Hepatocyte (in vitro differentiated cells): ENCODE measurements around the gene SUPT20HL2.

ENCODE experiments used
- CTCF ChIP-seq: fragments of 200-600 bp; sonication (generic); IDR thresholded peaks from 2 replicates; pipeline ENCODE4 v1.5.1; 2016; ENCODE audit warnings: antibody characterized with exemption, mild to moderate bottlenecking; ENCODE audit not compliant: poor library complexity
- EZH2 ChIP-seq: fragments of 200-600 bp; sonication (generic); IDR thresholded peaks from 2 replicates; pipeline ENCODE4 v1.6.1; 2016; ENCODE audit warnings: antibody characterized with exemption, mild to moderate bottlenecking, borderline replicate concordance
- EZH2phosphoT487 ChIP-seq: fragments of 200-600 bp; sonication (generic); IDR thresholded peaks from one replicate; pipeline ENCODE4 v1.6.1; 2018; ENCODE audit warnings: antibody characterized with exemption, mild to moderate bottlenecking, low read depth, moderate library complexity; ENCODE audit not compliant: unreplicated experiment, severe bottlenecking

GRCh38 chrX:24271262-24271661 is 42.6 kb downstream of the SUPT20HL2 start:
- no peak for TF ChIP-seq CTCF
- TF ChIP-seq EZH2, result no peak
- TF ChIP-seq EZH2phosphoT487, result no peak
